Measurements from ENCODE around the gene ZSCAN2.

Gene ZSCAN2

GRCh38 chr15:84654689-84655453, 54.1 kb downstream of the ZSCAN2 start:
- Histone ChIP-seq H3K36me3 (peaks cover 15% of the 10 kb centered on the region), H3K27ac (peak overlapping the region; percentile 88), H3K9me3 (no peaks in the 10 kb centered on the region), H3K4me1 (ENCODE audit: control insufficient read depth in 1 of 2, insufficient read depth in 1 of 2, low read depth in 1 of 2, low read length in 1 of 2) (peaks cover 31 to 36% of the 10 kb centered on the region in 2 experiments), H3K27me3 (peaks cover 14% of the 10 kb centered on the region), H3K4me3 (ENCODE audit: low read depth in 1 of 2, low read length in 1 of 2) (peak overlapping the region; percentile 91 to 98)
- TF ChIP-seq CTCF (IDR thresholded peaks at IDR 0.05) = peak; percentile 67

GRCh38 chr15:84656972-84657371, 56.2 kb downstream of the ZSCAN2 start:
- H3K36me3 ChIP-seq = peaks cover 13% of the 10 kb centered on the region
- TF ChIP-seq CTCF (IDR thresholded peaks at IDR 0.05) = no peak
- H3K4me3 ChIP-seq (ENCODE audit: low read depth in 1 of 2, low read length in 1 of 2) = no peak overlapping the region
- H3K27me3 ChIP-seq = peaks cover 14% of the 10 kb centered on the region
- H3K27ac ChIP-seq = no peak overlapping the region
- H3K9me3 ChIP-seq = no peaks in the 10 kb centered on the region
- H3K4me1 ChIP-seq (ENCODE audit: control insufficient read depth in 1 of 2, insufficient read depth in 1 of 2, low read depth in 1 of 2, low read length in 1 of 2) = peaks cover 31 to 36% of the 10 kb centered on the region in 2 experiments

- H3K4me1 ChIP-seq (ENCODE audit: control insufficient read depth in 1 of 2, insufficient read depth in 1 of 2, low read depth in 1 of 2, low read length in 1 of 2) = peaks cover 31 to 36% of the 10 kb centered on the region in 2 experiments
- H3K27me3 ChIP-seq = peaks cover 14% of the 10 kb centered on the region
- H3K36me3 ChIP-seq = peaks cover 16% of the 10 kb centered on the region
- peak overlapping the region; percentile 28 for H3K27ac ChIP-seq
- no peaks in the 10 kb centered on the region for H3K9me3 ChIP-seq
- TF ChIP-seq CTCF (IDR thresholded peaks at IDR 0.05) = no peak
- H3K4me3 ChIP-seq (ENCODE audit: low read depth in 1 of 2, low read length in 1 of 2) = peak overlapping the region; percentile 46 to 73
These were observed 56.9 kb downstream of the ZSCAN2 start for GRCh38 chr15:84657748-84658079.

GRCh38 chr15:84658080-84658787, 57.4 kb downstream of the ZSCAN2 start, which contains the start of gene NMB:
Gene NMB, minus strand, starts transcription at chr15:84658199. Its CDS starts 47 bp downstream, at chr15:84658152.
- Histone ChIP-seq H3K9me3 (no peaks in the 10 kb centered on the region), H3K4me3 (ENCODE audit: low read depth in 1 of 2, low read length in 1 of 2) (peak within 1 kb of the TSS; percentile 46 to 73)

More at GRCh38 chr15:84658080-84658787, 57.4 kb downstream of the ZSCAN2 start, which contains the start of gene NMB:
- H3K27me3 ChIP-seq = peaks cover 14% of the 10 kb centered on the region
- H3K4me1 ChIP-seq (ENCODE audit: control insufficient read depth in 1 of 2, insufficient read depth in 1 of 2, low read depth in 1 of 2, low read length in 1 of 2) = peaks cover 30 to 34% of the 10 kb centered on the region in 2 experiments
- peaks cover 16% of the 10 kb centered on the region for H3K36me3 ChIP-seq
- H3K27ac ChIP-seq = peak within 1 kb of the TSS; percentile 28
- peak; percentile 80 for TF ChIP-seq CTCF (IDR thresholded peaks at IDR 0.05)

Data from neutrophil (primary cell).